Embryonic facial prominence (tissue), 1 donor: ENCODE measurements around the gene TMEM135.
"Not testable (repeated sequence)": the region's sequence is repeated elsewhere in the genome, so short reads cannot be mapped to it uniquely, and the experiment has no call there.

Experiments used
- DNase-seq: peaks from one replicate; pipeline ENCODE4 v3.0.0-alpha.2; 2016; ENCODE audit errors: extremely low spot score

Gene TMEM135

GRCh38 chr11:87141980-87142514 lies 104.3 kb downstream of the TMEM135 start:
- no peak for DNase-seq

GRCh38 chr11:87142594-87142993 lies 104.9 kb downstream of the TMEM135 start:
- DNase-seq = no peak

GRCh38 chr11:87143641-87144040 lies 105.9 kb downstream of the TMEM135 start:
- DNase-seq = no peak

- DNase-seq = no peak
Observed at GRCh38 chr11:87144252-87144651, 106.5 kb downstream of the TMEM135 start.

- DNase-seq = no peak
Observed at GRCh38 chr11:87148749-87149148, 111.0 kb downstream of the TMEM135 start.

- not testable (repeated sequence) for DNase-seq
Observed at GRCh38 chr11:87149782-87150181, 112.0 kb downstream of the TMEM135 start.

- no peak for DNase-seq
Observed at GRCh38 chr11:87150936-87151335, 113.2 kb downstream of the TMEM135 start.

- no peak for DNase-seq
Observed at GRCh38 chr11:87154246-87154645, 116.5 kb downstream of the TMEM135 start.

- no peak for DNase-seq
Observed at GRCh38 chr11:87156970-87157369, 119.2 kb downstream of the TMEM135 start.

- DNase-seq = not testable (repeated sequence)
Observed at GRCh38 chr11:87169076-87169475, 131.3 kb downstream of the TMEM135 start.

- no peak for DNase-seq
Observed at GRCh38 chr11:87173185-87174039, 135.7 kb downstream of the TMEM135 start.

- DNase-seq = no peak
Observed at GRCh38 chr11:87174870-87175269, 137.1 kb downstream of the TMEM135 start.

- DNase-seq = no peak
Observed at GRCh38 chr11:87176044-87176443, 138.3 kb downstream of the TMEM135 start.

GRCh38 chr11:87179621-87180020 lies 141.9 kb downstream of the TMEM135 start:
- DNase-seq = no peak

GRCh38 chr11:87180742-87181141 lies 143.0 kb downstream of the TMEM135 start:
- no peak for DNase-seq

- DNase-seq = no peak
Observed at GRCh38 chr11:87181143-87181542, 143.4 kb downstream of the TMEM135 start.

- no peak for DNase-seq
Observed at GRCh38 chr11:87185228-87185627, 147.5 kb downstream of the TMEM135 start.

GRCh38 chr11:87187076-87187475 lies 149.3 kb downstream of the TMEM135 start:
- DNase-seq = no peak

- DNase-seq = no peak
Observed at GRCh38 chr11:87187930-87188329, 150.2 kb downstream of the TMEM135 start.

GRCh38 chr11:87188396-87188795 lies 150.7 kb downstream of the TMEM135 start:
- DNase-seq = not testable (repeated sequence)

GRCh38 chr11:87188921-87189320 lies 151.2 kb downstream of the TMEM135 start:
- not testable (repeated sequence) for DNase-seq

- DNase-seq = no peak
Observed at GRCh38 chr11:87190071-87190470, 152.3 kb downstream of the TMEM135 start.

GRCh38 chr11:87193756-87194470 lies 156.2 kb downstream of the TMEM135 start:
- DNase-seq = no peak
